Lung (tissue), 12 donors: Measurements from ENCODE around the gene PDIA6. TPM values are rescaled to one million over a fixed set of nuclear protein-coding genes. Genes with fewer than 3 reads are reported as not detected.

Source experiments
- ATAC-seq: fragments of 200-7000 bp; cut with Tn5 transposase; one replicate; pipeline ENCODE4 v1.9.1; 2020; ENCODE audit warnings: moderate number of reproducible peaks; ENCODE audit not compliant: insufficient read depth, low FRiP score
- DNase-seq, 3 donors: peaks; one replicate each; pipeline ENCODE4 v3.0.0-alpha.2; 2013 to 2017
- H3K27ac ChIP-seq, 2 donors: one replicate each; pipeline ENCODE4 v1.5.1; 2013; ENCODE audit warnings: mild to moderate bottlenecking in 2 of 2, moderate library complexity in 2 of 2, control low read depth in 1 of 2, inconsistent platforms in 1 of 2, low read depth in 1 of 2, low read length in 1 of 2
- H3K27me3 ChIP-seq, 3 donors: one replicate each; pipeline ENCODE4 v1.5.1; 2013; ENCODE audit warnings: low read length in 2 of 3; ENCODE audit not compliant: control insufficient read depth in 3 of 3, insufficient read depth in 3 of 3
- H3K36me3 ChIP-seq, 4 donors: one replicate each; pipeline ENCODE4 v1.5.1; 2013; ENCODE audit warnings: low read length in 4 of 4, mild to moderate bottlenecking in 1 of 4, moderate library complexity in 1 of 4; ENCODE audit not compliant: control insufficient read depth in 4 of 4, insufficient read depth in 4 of 4
- H3K4me1 ChIP-seq, 5 donors: one replicate each; pipeline ENCODE4 v1.5.1; 2013; ENCODE audit warnings: low read length in 5 of 5, mild to moderate bottlenecking in 2 of 5, moderate library complexity in 1 of 5; ENCODE audit not compliant: control insufficient read depth in 5 of 5, insufficient read depth in 5 of 5
- H3K4me3 ChIP-seq: one replicate; pipeline ENCODE4 v1.5.1; 2013; ENCODE audit warnings: mild to moderate bottlenecking, control low read depth, moderate library complexity
- H3K9ac ChIP-seq, 2 donors: one replicate each; pipeline ENCODE4 v1.5.1; 2013; ENCODE audit warnings: low read length in 2 of 2, control low read depth in 1 of 2; ENCODE audit not compliant: insufficient read depth in 1 of 2
- H3K9me3 ChIP-seq, 4 donors: one replicate each; pipeline ENCODE4 v1.5.1; 2013; ENCODE audit warnings: low read length in 3 of 4, mild to moderate bottlenecking in 1 of 4, moderate library complexity in 1 of 4; ENCODE audit not compliant: control insufficient read depth in 4 of 4, insufficient read depth in 3 of 4
- WGBS, 2 donors: extraction: QIAGEN DNeasy Blood & Tissue Kit; methylation state at CpG; one replicate each; pipeline ENCODE4 v1.1.7; 2013; 5-methylcytosine and 5-hydroxymethylcytosine counted together
- polyA plus RNA-seq, 2 donors: library from polyadenylated mRNA; stranded (reverse); fragments of 200-250 nt; gene quantifications; one replicate each; pipeline ENCODE4 v1.2.1, GENCODE V29; 2013
- total RNA-seq, 2 donors: library from RNA; depleted of rRNA in 1 of 2; stranded (reverse); fragments of >200 nt in 1 of 2; gene quantifications; one replicate each; pipeline ENCODE4 v1.2.1, GENCODE V29; 2014 to 2021
- TF ChIP-seq, protein P1 (sequence below): IDR thresholded peaks from 2 replicates; pipeline ENCODE4 v1.5.1; 2012; ENCODE audit warnings: mild to moderate bottlenecking; ENCODE audit errors: control extremely low read depth, extremely low read depth
- donor health status: control.
- donor health status: control.
- donor health status: Bipolar disorder and iron deficiency.
- donor health status: healthy.
- donor health status: DM: yes; HTN: yes; CAD: no.

The PDIA6 gene
- total and polyA plus RNA-seq, 4 donors: 70.1 to 341 (median 189) TPM

- Histone ChIP-seq H3K9ac (no peak overlapping the region), H3K27ac (no peak overlapping the region), H3K4me1 (peaks cover 0 to 2% (median 0%) of the 10 kb centered on the region in 5 donors), H3K4me3 (no peak overlapping the region), H3K36me3 (no peaks in the 10 kb centered on the region), H3K27me3 (no peaks in the 10 kb centered on the region), H3K9me3 (peaks cover 0 to 21% (median 10%) of the 10 kb centered on the region in 4 donors)
- 59 to 76% methylated on average over 3 of the region's 3 CpGs for WGBS, 2 donors
- TF ChIP-seq, protein P1, sequence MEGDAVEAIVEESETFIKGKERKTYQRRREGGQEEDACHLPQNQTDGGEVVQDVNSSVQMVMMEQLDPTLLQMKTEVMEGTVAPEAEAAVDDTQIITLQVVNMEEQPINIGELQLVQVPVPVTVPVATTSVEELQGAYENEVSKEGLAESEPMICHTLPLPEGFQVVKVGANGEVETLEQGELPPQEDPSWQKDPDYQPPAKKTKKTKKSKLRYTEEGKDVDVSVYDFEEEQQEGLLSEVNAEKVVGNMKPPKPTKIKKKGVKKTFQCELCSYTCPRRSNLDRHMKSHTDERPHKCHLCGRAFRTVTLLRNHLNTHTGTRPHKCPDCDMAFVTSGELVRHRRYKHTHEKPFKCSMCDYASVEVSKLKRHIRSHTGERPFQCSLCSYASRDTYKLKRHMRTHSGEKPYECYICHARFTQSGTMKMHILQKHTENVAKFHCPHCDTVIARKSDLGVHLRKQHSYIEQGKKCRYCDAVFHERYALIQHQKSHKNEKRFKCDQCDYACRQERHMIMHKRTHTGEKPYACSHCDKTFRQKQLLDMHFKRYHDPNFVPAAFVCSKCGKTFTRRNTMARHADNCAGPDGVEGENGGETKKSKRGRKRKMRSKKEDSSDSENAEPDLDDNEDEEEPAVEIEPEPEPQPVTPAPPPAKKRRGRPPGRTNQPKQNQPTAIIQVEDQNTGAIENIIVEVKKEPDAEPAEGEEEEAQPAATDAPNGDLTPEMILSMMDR: no peak
- ATAC-seq (no peak), DNase-seq (no peak)
Measured at GRCh38 chr2:10841547-10842219, 29.1 kb upstream of the PDIA6 start.

- TF ChIP-seq, protein P1: no peak
- H3K27ac ChIP-seq: no peak overlapping the region
- 38 to 45% methylated on average over 8 of the region's 8 CpGs for WGBS, 2 donors
- H3K4me3 ChIP-seq: no peak overlapping the region
- DNase-seq (peak; percentile 46 to 70 (median 55)), ATAC-seq (no peak)
- H3K27me3 ChIP-seq: no peaks in the 10 kb centered on the region
- H3K4me1 ChIP-seq: peaks cover 0 to 2% (median 0%) of the 10 kb centered on the region in 5 donors
- peaks cover 0 to 21% (median 10%) of the 10 kb centered on the region in 4 donors for H3K9me3 ChIP-seq
- H3K9ac ChIP-seq: no peak overlapping the region
- no peaks in the 10 kb centered on the region for H3K36me3 ChIP-seq
Measured at GRCh38 chr2:10839813-10840212, 27.2 kb upstream of the PDIA6 start.

GRCh38 chr2:10838734-10839133 is 26.1 kb upstream of the PDIA6 start:
- WGBS, 2 donors: 54 to 60% methylated on average over 3 of the region's 3 CpGs
- no peak for DNase-seq
- H3K9ac ChIP-seq: no peak overlapping the region
- H3K27me3 ChIP-seq: no peaks in the 10 kb centered on the region
- H3K4me3 ChIP-seq: no peak overlapping the region
- no peaks in the 10 kb centered on the region for H3K36me3 ChIP-seq
- TF ChIP-seq, protein P1: no peak
- ATAC-seq: no peak
- H3K9me3 ChIP-seq: peaks cover 0 to 21% (median 10%) of the 10 kb centered on the region in 4 donors
- H3K27ac ChIP-seq: no peak overlapping the region
- peaks cover 0 to 5% (median 0%) of the 10 kb centered on the region in 5 donors for H3K4me1 ChIP-seq
